Measurements from ENCODE around the gene PDCD4. TPM values are rescaled to one million over a fixed set of nuclear protein-coding genes. Genes with fewer than 3 reads are reported as not detected.

The PDCD4 gene
- total and polyA plus RNA-seq, 4 donors, result 14.7 to 94.4 (median 25.1) TPM

DNA sequence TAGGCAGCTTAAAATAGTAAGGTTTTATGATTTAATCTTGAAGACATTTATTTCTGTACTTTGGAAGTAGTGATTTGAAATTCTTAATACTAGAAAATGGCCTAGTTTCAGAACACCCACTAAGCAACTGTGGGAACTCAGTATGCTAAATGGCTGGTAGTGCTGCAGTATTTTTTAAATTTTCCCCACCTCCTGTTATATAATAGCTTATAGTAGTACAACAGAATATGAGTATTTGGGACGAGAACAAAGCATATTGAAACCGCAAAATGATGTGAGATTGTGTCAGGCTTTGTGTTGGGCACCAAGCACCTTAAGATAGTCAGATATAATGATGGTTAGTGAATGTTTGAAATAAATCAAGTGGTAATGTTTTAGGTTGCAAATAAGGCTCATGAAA, 55.7 kb downstream of the PDCD4 start:
- 95% methylated on average over 2 of the region's 2 CpGs for WGBS
- no peak overlapping the region for H3K4me3 ChIP-seq (ENCODE audit: low read depth in 1 of 3, low read length in 3 of 3)
- peaks cover 0 to 10% (median 0%) of the 10 kb centered on the region in 4 donors for H3K4me1 ChIP-seq (ENCODE audit: control insufficient read depth in 4 of 4, insufficient read depth in 4 of 4, low read length in 3 of 4)
- no peak for DNase-seq (ENCODE audit: low spot score)
- no peak overlapping the region for H3K27ac ChIP-seq (ENCODE audit: low read depth in 1 of 2, low read length in 2 of 2)
- no peak for TF ChIP-seq FOXA1 (IDR thresholded peaks at IDR 0.05)
- TF ChIP-seq HNF4A (conservative IDR thresholded peaks at IDR 0.05), result no peak
- TF ChIP-seq JUND (IDR thresholded peaks at IDR 0.05), result no peak
- no peak for TF ChIP-seq GABPA (IDR thresholded peaks at IDR 0.05 in 1 of 2, conservative IDR thresholded peaks at IDR 0.05 in 1 of 2)
- no peak for TF ChIP-seq RAD21 (IDR thresholded peaks at IDR 0.05)
- no peak for TF ChIP-seq NR2F2 (IDR thresholded peaks at IDR 0.05)
- no peak for TF ChIP-seq REST (IDR thresholded peaks at IDR 0.05)
- TF ChIP-seq HNF4G (IDR thresholded peaks at IDR 0.05), result no peak
- TF ChIP-seq, protein P1, sequence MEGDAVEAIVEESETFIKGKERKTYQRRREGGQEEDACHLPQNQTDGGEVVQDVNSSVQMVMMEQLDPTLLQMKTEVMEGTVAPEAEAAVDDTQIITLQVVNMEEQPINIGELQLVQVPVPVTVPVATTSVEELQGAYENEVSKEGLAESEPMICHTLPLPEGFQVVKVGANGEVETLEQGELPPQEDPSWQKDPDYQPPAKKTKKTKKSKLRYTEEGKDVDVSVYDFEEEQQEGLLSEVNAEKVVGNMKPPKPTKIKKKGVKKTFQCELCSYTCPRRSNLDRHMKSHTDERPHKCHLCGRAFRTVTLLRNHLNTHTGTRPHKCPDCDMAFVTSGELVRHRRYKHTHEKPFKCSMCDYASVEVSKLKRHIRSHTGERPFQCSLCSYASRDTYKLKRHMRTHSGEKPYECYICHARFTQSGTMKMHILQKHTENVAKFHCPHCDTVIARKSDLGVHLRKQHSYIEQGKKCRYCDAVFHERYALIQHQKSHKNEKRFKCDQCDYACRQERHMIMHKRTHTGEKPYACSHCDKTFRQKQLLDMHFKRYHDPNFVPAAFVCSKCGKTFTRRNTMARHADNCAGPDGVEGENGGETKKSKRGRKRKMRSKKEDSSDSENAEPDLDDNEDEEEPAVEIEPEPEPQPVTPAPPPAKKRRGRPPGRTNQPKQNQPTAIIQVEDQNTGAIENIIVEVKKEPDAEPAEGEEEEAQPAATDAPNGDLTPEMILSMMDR (IDR thresholded peaks at IDR 0.05; ENCODE audit: low read depth, low read length, missing input control), result no peak
- no peak for TF ChIP-seq MAX (IDR thresholded peaks at IDR 0.05)
- no peak for TF ChIP-seq TAF1 (conservative IDR thresholded peaks at IDR 0.05)
- TF ChIP-seq SP1 (IDR thresholded peaks at IDR 0.05), result no peak
- no peak for TF ChIP-seq FOXA2 (IDR thresholded peaks at IDR 0.05)
- H3K9me3 ChIP-seq (ENCODE audit: control insufficient read depth in 4 of 4, low read length in 3 of 4), result no peaks in the 10 kb centered on the region
- H3K36me3 ChIP-seq (ENCODE audit: control insufficient read depth in 4 of 4, insufficient read depth in 3 of 4, low read depth in 1 of 4, low read length in 3 of 4), result no peaks in the 10 kb centered on the region
- no peak overlapping the region for H3K9ac ChIP-seq (ENCODE audit: low read depth in 1 of 2, low read length in 2 of 2)
- H3K27me3 ChIP-seq (ENCODE audit: control insufficient read depth in 4 of 4, insufficient read depth in 4 of 4, low read length in 3 of 4), result no peaks in the 10 kb centered on the region

DNA sequence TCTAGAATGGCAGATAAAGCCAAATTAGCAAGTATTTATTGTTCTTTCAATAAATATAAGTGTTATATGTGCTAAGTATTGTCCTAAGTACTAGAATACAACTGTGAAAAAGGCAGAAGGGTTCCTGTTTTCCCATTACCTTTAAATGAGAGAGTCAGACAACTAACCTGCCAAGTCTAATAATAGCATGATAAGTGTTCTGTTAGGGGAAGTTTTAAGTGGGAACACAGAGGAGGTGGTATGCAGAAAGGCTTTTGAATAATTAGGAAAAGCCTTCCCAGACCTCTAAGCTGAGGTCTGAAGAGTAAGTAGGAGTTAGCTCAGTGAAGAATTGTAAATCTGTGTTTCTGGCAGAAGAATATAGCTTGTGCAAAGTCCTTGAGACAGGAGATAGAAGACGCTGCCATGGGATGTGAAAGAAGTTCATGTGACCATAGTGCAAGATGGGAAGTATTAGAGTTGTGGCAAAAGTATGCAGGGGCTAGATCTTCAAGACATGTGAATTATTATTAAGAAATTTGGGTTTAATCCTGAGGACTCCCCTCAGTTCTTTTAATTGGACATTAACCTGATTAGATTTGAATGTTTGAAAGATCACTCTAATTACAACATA, 60.1 kb downstream of the PDCD4 start:
- WGBS, result 81% methylated on average over 1 of the region's 1 CpG

More for the DNA sequence above, 60.1 kb downstream of the PDCD4 start:
- H3K27me3 ChIP-seq (ENCODE audit: control insufficient read depth in 4 of 4, insufficient read depth in 4 of 4, low read length in 3 of 4), result no peaks in the 10 kb centered on the region
- H3K4me3 ChIP-seq (ENCODE audit: low read depth in 1 of 3, low read length in 3 of 3), result no peak overlapping the region
- no peak overlapping the region for H3K9ac ChIP-seq (ENCODE audit: low read depth in 1 of 2, low read length in 2 of 2)
- TF ChIP-seq HNF4G (IDR thresholded peaks at IDR 0.05), result no peak
- no peak for TF ChIP-seq MAX (IDR thresholded peaks at IDR 0.05)
- no peak for DNase-seq (ENCODE audit: low spot score)
- no peaks in the 10 kb centered on the region for H3K36me3 ChIP-seq (ENCODE audit: control insufficient read depth in 4 of 4, insufficient read depth in 3 of 4, low read depth in 1 of 4, low read length in 3 of 4)
- no peaks in the 10 kb centered on the region for H3K4me1 ChIP-seq (ENCODE audit: control insufficient read depth in 4 of 4, insufficient read depth in 4 of 4, low read length in 3 of 4)
- no peaks in the 10 kb centered on the region for H3K9me3 ChIP-seq (ENCODE audit: control insufficient read depth in 4 of 4, low read length in 3 of 4)
- H3K27ac ChIP-seq (ENCODE audit: low read depth in 1 of 2, low read length in 2 of 2), result no peak overlapping the region

All from liver (tissue), 9 donors.